Measurements from ENCODE around the gene CCDC181.

CCDC181 gene

Small RNAs within 50 kb of the gene (small RNA-seq; reads per million reads assigned to genes)
- 0 to 0.04 reads per million in 2 experiments for gene AL021068.2

Measured in SK-N-DZ (cell line).